ENCODE data around the gene GPS2.
A peak's percentile ranks its signal among the peaks of the same experiment; 100 is the strongest.

GPS2 gene

GRCh38 chr17:7293159-7293558 lies 22.0 kb downstream of the GPS2 start:
- no peak for DNase-seq (ENCODE audit: low read depth)

GRCh38 chr17:7292729-7293128 lies 22.4 kb downstream of the GPS2 start:
- DNase-seq (ENCODE audit: low read depth): no peak

- DNase-seq (ENCODE audit: low read depth): no peak
Observed at GRCh38 chr17:7292194-7292593, 23.0 kb downstream of the GPS2 start.

- no peak for DNase-seq (ENCODE audit: low read depth)
Observed at GRCh38 chr17:7290685-7291084, 24.5 kb downstream of the GPS2 start.

- DNase-seq (ENCODE audit: low read depth): no peak
Observed at GRCh38 chr17:7290166-7290565, 25.0 kb downstream of the GPS2 start.

- DNase-seq (ENCODE audit: low read depth): no peak
Observed at GRCh38 chr17:7289256-7290032, 25.7 kb downstream of the GPS2 start.

- DNase-seq (ENCODE audit: low read depth): no peak
Observed at GRCh38 chr17:7285679-7286078, 29.5 kb downstream of the GPS2 start.

- DNase-seq (ENCODE audit: low read depth): no peak
Observed at GRCh38 chr17:7284911-7285310, 30.2 kb downstream of the GPS2 start.

- no peak for DNase-seq (ENCODE audit: low read depth)
Observed at GRCh38 chr17:7283471-7284216, 31.5 kb downstream of the GPS2 start.

- DNase-seq (ENCODE audit: low read depth): no peak
Observed at GRCh38 chr17:7282752-7283321, 32.3 kb downstream of the GPS2 start.

GRCh38 chr17:7281953-7282751 lies 33.0 kb downstream of the GPS2 start:
- DNase-seq (ENCODE audit: low read depth): no peak

GRCh38 chr17:7281074-7281952 lies 33.8 kb downstream of the GPS2 start, which contains the start of gene SLC2A4:
SLC2A4 (plus strand) TSS chr17:7281718; CDS start chr17:7281935, 217 bp downstream.
- DNase-seq (ENCODE audit: low read depth): peak; percentile 72

GRCh38 chr17:7280519-7281073 lies 34.6 kb downstream of the GPS2 start:
- no peak for DNase-seq (ENCODE audit: low read depth)

- no peak for DNase-seq (ENCODE audit: low read depth)
Observed at GRCh38 chr17:7279448-7279847, 35.7 kb downstream of the GPS2 start.

GRCh38 chr17:7266784-7267183 lies 48.4 kb downstream of the GPS2 start:
- DNase-seq (ENCODE audit: low read depth): no peak

- no peak for DNase-seq (ENCODE audit: low read depth)
Observed at GRCh38 chr17:7263801-7264078, 51.4 kb downstream of the GPS2 start.

- no peak for DNase-seq (ENCODE audit: low read depth)
Observed at GRCh38 chr17:7262935-7263800, 52.0 kb downstream of the GPS2 start.
